Superior temporal gyrus (tissue), 1 donor: ENCODE data around the gene ULBP1.
"Not testable (repeated sequence)": the region's sequence is repeated elsewhere in the genome, so short reads cannot be mapped to it uniquely, and the experiment has no call there.

ENCODE experiments used
- DNase-seq: peaks from one replicate; pipeline ENCODE4 v3.0.0-alpha.2; 2016; ENCODE audit errors: extremely low spot score

ULBP1 gene

GRCh38 chr6:149953390-149953789, 10.4 kb upstream of the ULBP1 start:
- not testable (repeated sequence) for DNase-seq

GRCh38 chr6:149953934-149954327, 9.8 kb upstream of the ULBP1 start:
- DNase-seq: not testable (repeated sequence)

DNA sequence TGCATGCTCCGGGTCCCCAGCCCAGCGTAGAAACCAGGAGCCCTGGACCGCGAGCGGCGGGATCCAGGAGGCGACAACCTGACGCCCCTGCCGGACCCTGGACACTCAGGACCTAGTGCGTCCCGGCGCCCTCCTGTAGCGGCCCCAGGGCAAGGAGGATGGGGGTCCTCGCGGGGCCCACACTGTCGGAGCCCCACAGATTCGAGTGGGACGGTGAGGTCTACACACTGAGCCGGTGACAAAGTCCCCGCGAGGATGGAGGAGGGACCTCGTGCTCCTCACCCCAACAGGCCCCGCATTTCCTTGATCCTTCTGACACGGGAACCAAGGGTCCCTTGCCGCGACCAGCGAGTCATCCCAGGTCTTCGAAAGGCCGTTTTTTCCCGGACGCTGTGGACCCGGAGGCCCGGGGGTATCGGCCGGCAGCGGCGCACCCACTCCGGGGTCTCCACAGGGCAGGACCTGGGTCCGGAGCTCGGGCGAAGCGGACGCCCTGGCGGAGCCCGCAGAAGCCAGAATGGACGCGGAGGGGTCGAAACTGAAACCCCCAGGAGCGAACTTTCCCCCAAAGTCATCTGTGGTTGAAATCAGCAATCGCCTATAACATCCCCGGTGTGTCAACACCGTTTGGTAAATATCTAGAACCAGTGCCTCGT, 9.3 kb upstream of the ULBP1 start:
- DNase-seq: not testable (repeated sequence)

- not testable (repeated sequence) for DNase-seq
Observed at GRCh38 chr6:149954984-149955653, 8.6 kb upstream of the ULBP1 start.

- DNase-seq: not testable (repeated sequence)
Observed at GRCh38 chr6:149955654-149956317, 8.0 kb upstream of the ULBP1 start.

- DNase-seq: not testable (repeated sequence)
Observed at GRCh38 chr6:149958124-149958523, 5.6 kb upstream of the ULBP1 start.

DNA sequence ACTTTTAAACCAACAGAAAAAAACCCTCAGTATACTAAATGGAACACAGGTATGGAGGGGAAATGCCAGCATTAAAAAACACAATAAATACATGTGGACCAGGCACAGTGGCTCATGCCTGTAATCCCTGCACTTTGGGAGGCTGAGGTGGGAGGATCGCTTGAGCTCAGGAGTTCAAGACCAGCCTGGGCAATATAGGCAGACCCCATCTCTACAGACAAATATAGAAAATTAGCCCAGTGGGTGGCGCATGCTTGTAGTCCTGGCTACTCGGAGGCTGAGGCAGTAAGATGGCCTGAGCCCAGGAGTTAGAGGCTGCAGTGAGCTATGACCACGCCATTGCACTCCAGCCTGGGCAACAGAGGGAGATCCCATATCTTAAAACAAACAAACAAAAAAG, 3.9 kb upstream of the ULBP1 start:
- not testable (repeated sequence) for DNase-seq

DNA sequence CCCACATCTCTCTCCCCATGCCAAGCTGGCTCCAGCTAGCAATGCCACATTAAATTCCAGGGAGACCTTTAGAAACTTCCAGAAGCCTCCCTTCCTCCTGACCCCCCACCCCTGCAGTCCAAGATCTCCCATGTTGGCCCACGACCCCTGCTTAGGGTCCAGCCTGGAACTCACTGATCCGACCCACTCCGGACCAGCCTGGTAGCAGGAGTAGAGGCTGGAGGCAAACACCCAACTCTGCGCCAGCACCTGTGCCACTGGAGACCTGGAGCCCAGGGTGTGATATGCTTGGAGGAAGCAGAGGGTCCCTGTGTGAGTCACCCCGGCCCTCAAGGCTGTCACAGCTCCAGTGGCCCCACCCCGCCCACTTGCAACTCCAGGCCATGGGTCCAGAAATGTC, 3.3 kb upstream of the ULBP1 start:
- DNase-seq: no peak

GRCh38 chr6:149961728-149962425, 1.9 kb upstream of the ULBP1 start:
- DNase-seq: no peak

DNA sequence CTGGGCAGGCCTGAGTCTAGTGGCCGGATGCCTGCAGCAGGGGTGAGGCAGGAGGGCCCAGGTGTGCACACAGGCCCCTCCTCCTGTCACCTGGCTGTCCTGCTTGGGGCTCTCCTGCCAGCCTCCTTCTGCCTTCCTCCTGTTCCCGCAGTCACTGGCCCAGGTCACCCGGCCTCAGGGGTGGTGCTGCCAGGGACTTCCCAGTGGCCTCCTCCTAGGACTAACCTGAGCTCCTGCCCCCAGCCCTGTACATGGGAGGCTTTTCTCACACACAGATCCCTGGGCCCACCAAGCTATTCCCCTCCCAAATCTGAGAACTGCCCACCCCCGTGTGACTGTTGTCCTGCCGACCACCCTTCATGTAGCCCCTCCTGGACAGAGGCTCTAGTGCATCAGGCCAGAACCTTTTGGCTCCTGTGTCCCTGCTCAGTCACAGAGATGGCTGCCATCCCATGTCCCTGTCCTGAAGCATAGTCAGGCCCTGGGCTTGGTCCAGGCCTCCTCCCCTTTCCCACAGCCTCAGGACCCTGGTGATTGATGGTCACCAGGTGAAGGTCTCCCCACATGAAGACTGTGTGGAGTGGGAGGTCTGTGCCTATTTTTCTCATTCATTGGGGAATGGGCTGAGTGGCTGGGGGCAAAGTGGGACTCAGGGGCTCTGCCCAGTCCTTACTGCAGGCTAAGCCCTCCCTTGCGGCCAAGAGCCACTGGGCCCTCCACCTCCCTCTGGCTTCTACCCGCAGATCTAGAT, 1.1 kb upstream of the ULBP1 start:
- no peak for DNase-seq

DNA sequence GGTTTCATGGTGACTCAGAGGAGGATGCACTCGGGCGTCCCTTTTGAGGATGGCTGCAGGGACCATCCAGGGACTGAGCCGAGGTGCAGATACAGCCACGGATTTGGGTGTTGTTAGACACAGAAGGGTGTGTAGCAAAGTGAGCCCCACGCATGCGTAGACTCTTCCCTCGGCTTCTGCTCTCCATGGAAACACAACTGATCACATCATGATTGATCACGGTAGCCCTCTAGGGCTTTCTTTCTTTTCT, 606 bp upstream of the ULBP1 start:
- no peak for DNase-seq

DNA sequence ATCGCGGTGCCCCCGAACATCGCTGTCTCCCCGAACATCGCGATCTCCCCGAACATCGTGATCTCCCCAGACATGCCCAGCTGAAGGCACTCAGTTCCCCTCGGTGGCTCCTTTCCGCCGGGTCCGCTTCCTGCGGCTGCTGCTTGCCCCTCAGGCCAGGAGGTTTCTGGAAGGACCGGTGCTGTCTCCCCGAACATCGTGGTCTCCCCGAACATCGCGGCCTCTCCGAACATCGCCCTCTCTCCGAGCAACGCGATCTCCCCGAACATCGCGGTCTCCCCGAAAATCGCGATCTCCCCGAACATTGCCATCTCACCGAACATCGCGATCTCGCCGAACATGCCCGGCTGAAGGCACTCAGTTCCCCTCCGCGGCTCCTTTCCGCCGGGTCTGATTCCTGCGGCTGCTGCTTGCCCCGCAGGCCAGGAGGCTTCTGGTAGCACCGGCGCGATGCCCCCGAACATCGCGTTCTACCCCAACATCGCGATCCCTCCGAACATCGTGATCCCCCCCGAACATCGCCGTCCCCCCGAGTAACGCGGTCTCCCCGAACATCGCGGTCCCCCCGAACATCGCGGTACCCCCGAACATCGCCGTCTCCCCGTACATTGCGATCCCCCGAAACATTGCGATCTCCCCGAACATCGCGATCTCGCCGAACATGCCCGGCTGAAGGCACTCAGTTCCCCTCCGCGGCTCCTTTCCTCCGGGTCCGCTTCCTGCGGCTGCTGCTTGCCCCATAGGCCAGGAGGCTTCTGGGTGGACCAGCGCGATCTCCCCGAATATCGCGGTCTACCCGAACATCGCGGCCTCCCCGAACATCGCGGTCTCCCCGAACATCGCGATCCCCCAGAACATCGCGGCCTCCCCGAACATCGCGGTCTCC, 808 bp downstream of the ULBP1 start:
- no peak for DNase-seq

GRCh38 chr6:149965194-149966020, 1.7 kb downstream of the ULBP1 start:
- no peak for DNase-seq

- DNase-seq: not testable (repeated sequence)
Observed at GRCh38 chr6:149966319-149966718, 2.6 kb downstream of the ULBP1 start.

- no peak for DNase-seq
Observed at GRCh38 chr6:149967591-149967990, 3.8 kb downstream of the ULBP1 start.

DNA sequence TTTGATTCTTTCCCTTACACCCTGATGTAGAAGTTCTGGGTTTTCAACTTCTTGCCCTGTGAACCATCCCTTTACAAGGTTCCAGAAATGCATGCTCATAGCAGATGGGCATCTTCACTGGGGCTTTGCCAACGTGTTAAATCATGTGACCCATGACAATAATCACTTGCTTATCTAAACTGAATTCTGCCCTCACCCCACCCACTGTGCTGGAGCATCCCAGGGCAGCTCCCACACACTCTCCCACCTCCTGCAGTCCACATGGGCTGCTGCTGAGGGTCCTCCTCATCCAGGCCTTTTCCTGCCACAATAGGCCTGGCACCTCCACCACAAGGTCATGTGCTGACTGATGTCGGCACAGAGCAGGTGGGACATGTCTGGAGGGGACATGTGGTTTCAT, 4.3 kb downstream of the ULBP1 start:
- DNase-seq: not testable (repeated sequence)

- DNase-seq: not testable (repeated sequence)
Observed at GRCh38 chr6:149968909-149969308, 5.2 kb downstream of the ULBP1 start.

DNA sequence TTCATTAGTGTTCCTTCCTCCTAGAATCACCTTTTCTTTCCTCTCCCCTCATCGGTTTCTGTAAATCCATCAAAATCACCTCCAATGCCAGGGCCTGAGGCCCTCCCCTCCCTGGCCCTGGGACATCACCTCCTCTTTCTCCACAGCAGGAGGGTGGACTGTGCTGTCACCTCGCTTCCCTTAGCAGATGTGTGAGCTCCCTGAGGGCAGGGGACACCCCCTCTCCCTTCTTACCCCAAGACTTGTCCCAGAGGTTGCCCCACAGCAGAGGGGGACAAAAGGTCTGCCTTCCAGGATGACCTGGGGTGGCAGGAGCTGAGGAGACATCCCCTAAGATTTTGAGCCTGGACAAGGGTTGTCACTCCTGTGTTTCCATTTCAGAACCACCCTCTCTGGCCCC, 5.9 kb downstream of the ULBP1 start:
- no peak for DNase-seq

- DNase-seq: not testable (repeated sequence)
Observed at GRCh38 chr6:149974394-149974793, 10.7 kb downstream of the ULBP1 start.

DNA sequence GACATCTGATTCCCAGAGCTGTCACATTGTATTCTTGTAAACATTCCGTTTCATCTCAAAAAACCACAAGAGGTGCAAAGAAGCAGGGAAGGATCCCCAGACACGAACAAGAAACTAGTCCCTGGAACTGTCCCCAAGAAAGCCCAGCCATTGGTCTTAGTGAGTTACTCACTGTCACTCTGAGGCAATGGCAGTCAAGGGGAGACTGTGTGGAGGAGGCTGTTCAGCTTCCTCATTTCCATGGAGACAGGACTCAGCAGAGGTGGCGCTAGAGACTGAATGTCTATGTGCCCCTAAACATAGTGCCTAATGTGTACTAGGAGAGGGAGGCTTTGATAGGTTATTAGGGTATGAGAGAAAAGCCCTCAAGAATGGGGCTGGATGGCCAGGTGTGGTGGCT, 11.1 kb downstream of the ULBP1 start:
- no peak for DNase-seq
